Daoy (cell line): ENCODE results near the gene SFMBT2. TPM values are rescaled to one million over a fixed set of nuclear protein-coding genes. Genes with fewer than 3 reads are reported as not detected.
A peak's percentile ranks its signal among the peaks of the same experiment; 100 is the strongest.
"Not testable (repeated sequence)": the region's sequence is repeated elsewhere in the genome, so short reads cannot be mapped to it uniquely, and the experiment has no call there.

Source experiments
- DNase-seq: peaks from one replicate; pipeline ENCODE4 v3.0.0-alpha.2; 2015; ENCODE audit warnings: low read depth
- total RNA-seq: library from RNA; depleted of rRNA; stranded (reverse); fragments of >200 nt; shearing (Covaris generic); gene quantifications from 2 replicates; pipeline ENCODE4 v1.2.3, GENCODE V29; 2014

The SFMBT2 gene
- total RNA-seq, 1 experiment from 2014 or later, result 4.6 TPM

- DNase-seq, result no peak
These were observed 9.1 kb downstream of the SFMBT2 start for GRCh38 chr10:7401782-7402181.

- no peak for DNase-seq
These were observed 9.7 kb downstream of the SFMBT2 start for GRCh38 chr10:7401156-7401555.

GRCh38 chr10:7400068-7400715 is 10.6 kb downstream of the SFMBT2 start:
- no peak for DNase-seq

GRCh38 chr10:7399533-7399932 is 11.3 kb downstream of the SFMBT2 start:
- DNase-seq, result no peak

- peak; percentile 38 for DNase-seq
These were observed 13.5 kb downstream of the SFMBT2 start for GRCh38 chr10:7397049-7398035.

- not testable (repeated sequence) for DNase-seq
These were observed 18.5 kb downstream of the SFMBT2 start for GRCh38 chr10:7392301-7392700.

GRCh38 chr10:7391748-7392147 is 19.1 kb downstream of the SFMBT2 start:
- no peak for DNase-seq

- DNase-seq, result not testable (repeated sequence)
These were observed 20.1 kb downstream of the SFMBT2 start for GRCh38 chr10:7390689-7391110.

GRCh38 chr10:7389844-7390243 is 21.0 kb downstream of the SFMBT2 start:
- DNase-seq, result no peak

GRCh38 chr10:7389346-7389745 is 21.5 kb downstream of the SFMBT2 start:
- DNase-seq, result no peak

GRCh38 chr10:7388602-7389001 is 22.2 kb downstream of the SFMBT2 start:
- no peak for DNase-seq

GRCh38 chr10:7388149-7388548 is 22.7 kb downstream of the SFMBT2 start:
- DNase-seq, result not testable (repeated sequence)

GRCh38 chr10:7385114-7385513 is 25.7 kb downstream of the SFMBT2 start:
- no peak for DNase-seq

- DNase-seq, result no peak
These were observed 27.4 kb downstream of the SFMBT2 start for GRCh38 chr10:7383442-7383841.

GRCh38 chr10:7380704-7381241 is 30.1 kb downstream of the SFMBT2 start:
- DNase-seq, result no peak

- DNase-seq, result no peak
These were observed 32.0 kb downstream of the SFMBT2 start for GRCh38 chr10:7378602-7379403.

GRCh38 chr10:7377614-7378248 is 33.1 kb downstream of the SFMBT2 start:
- no peak for DNase-seq

- no peak for DNase-seq
These were observed 36.0 kb downstream of the SFMBT2 start for GRCh38 chr10:7374795-7375194.

GRCh38 chr10:7373039-7373438 is 37.8 kb downstream of the SFMBT2 start:
- DNase-seq, result no peak

- DNase-seq, result no peak
These were observed 38.3 kb downstream of the SFMBT2 start for GRCh38 chr10:7372504-7372903.

GRCh38 chr10:7370511-7370910 is 40.3 kb downstream of the SFMBT2 start:
- no peak for DNase-seq
